Body of pancreas (tissue), 4 donors: ENCODE measurements around the gene CADPS.

Source experiments
- POLR2A ChIP-seq, 3 donors: fragments of 450-650 bp; IDR thresholded peaks; one replicate each; pipeline ENCODE4 v1.6.1; 2016; ENCODE audit warnings: antibody characterized with exemption in 3 of 3, mild to moderate bottlenecking in 2 of 3
- TF ChIP-seq, protein P1 (sequence below), 7 experiments: fragments of 450-650 bp in 4 of 7; fragments of 200-600 bp in 3 of 7; sonication (generic) in 3 of 7; IDR thresholded peaks; one replicate each; pipeline ENCODE4 v1.5.1; 2016 to 2019; ENCODE audit warnings: antibody characterized with exemption in 7 of 7

DNA sequence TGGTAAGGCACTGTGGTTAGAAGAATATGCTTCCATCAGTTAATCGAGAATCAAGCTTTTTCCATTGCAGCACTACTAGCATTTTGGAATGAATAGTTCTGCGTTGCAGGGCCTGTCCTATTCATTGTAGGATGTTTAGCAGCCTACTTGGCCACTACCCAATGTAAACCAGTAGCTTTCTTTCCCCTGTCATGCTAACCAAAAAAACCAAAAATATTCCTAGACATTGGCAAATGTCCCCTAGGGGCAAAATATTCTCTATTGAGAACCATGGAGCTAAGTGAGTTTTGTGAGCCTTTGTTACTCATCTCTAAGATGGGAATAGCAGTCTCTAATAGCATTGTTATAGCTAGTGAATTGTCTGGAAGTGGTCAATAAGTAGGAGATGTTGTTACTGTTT lies 187.2 kb downstream of the CADPS start:
- TF ChIP-seq, protein P1, sequence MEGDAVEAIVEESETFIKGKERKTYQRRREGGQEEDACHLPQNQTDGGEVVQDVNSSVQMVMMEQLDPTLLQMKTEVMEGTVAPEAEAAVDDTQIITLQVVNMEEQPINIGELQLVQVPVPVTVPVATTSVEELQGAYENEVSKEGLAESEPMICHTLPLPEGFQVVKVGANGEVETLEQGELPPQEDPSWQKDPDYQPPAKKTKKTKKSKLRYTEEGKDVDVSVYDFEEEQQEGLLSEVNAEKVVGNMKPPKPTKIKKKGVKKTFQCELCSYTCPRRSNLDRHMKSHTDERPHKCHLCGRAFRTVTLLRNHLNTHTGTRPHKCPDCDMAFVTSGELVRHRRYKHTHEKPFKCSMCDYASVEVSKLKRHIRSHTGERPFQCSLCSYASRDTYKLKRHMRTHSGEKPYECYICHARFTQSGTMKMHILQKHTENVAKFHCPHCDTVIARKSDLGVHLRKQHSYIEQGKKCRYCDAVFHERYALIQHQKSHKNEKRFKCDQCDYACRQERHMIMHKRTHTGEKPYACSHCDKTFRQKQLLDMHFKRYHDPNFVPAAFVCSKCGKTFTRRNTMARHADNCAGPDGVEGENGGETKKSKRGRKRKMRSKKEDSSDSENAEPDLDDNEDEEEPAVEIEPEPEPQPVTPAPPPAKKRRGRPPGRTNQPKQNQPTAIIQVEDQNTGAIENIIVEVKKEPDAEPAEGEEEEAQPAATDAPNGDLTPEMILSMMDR (IDR thresholded peaks at IDR 0.05), result no peak
- TF ChIP-seq POLR2A (IDR thresholded peaks at IDR 0.05), result no peak
